NCI-H146 treated with DMSO at 0.1 percent for 48 hours (cell line): ENCODE results near the gene LIPG.
A peak's percentile ranks its signal among the peaks of the same experiment; 100 is the strongest.
"Not testable (repeated sequence)": the region's sequence is repeated elsewhere in the genome, so short reads cannot be mapped to it uniquely, and the experiment has no call there.

Experiments
- DNase-seq: peaks from one replicate; lab custom pipeline; 2025; ENCODE audit not compliant: unreplicated experiment; lab: John Stamatoyannopoulos, UW

Gene LIPG

DNA sequence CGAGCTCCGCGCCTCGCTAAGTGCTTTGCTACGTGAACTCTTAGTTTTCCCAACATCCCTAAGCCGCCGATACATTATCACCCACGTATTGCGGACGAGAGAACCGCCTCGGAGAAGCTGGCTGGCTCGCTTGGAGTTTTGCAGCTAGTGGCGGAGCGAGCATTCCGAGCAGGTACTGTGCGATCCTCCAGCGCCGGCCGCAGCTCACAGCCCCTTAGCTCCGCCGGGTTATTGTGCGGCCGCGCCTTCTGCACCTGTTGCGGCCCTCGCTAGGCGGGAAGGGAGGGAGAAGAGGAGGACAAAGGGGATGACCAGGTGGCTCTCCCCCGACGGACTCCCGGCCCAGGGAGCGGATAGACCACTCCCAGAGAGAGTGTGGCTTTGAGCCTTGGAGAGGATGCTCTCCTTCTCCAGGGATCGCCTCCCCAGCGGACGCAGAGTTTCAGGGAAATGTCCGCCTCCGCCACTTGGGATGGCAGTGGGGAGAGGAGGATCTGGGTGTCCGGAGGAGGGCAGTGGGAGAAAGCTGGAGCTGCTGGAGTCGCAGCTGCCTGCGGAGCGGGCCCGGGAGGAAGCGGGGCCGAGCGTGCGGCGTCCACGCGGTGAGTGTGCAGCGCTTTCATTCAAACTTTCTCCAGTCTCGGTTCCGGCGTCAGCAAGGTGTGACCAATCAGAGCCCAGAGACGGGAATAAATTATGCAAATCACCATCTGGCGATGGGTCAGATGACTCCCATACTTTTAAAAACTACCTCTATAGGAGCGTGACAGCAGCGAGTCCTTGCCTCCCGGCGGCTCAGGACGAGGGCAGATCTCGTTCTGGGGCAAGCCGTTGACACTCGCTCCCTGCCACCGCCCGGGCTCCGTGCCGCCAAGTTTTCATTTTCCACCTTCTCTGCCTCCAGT, at the start of gene LIPG:
TSS of gene LIPG (plus strand) at position 769 of the 905 bp plus-strand sequence. CDS start 252 bp downstream, outside the sequence.
- peak; percentile 98 for DNase-seq

- DNase-seq: not testable (repeated sequence)
Observed at GRCh38 chr18:49512876-49513275, 49.0 kb upstream of the LIPG start.

DNA sequence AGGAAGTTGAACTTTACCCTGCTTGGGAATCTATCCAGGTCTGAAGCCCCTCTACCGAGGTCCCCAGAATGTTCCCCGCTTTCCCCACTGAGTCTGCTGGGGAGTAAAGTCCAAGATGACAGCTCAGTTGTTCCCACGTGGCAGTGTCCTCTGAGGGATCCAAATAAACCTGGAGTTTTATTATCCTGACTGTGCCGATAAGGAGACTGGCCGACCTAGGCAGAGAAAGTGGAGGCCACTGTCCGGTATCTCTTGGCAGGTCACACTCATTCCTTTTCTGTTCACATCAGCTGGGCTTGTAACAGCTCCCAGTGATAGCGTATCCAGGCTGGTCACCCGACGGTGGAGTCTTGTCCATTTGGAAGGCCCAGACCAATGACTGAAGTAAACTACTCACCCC, 47.3 kb upstream of the LIPG start:
- DNase-seq: no peak

GRCh38 chr18:49515003-49515402, 46.9 kb upstream of the LIPG start:
- DNase-seq: not testable (repeated sequence)

DNA sequence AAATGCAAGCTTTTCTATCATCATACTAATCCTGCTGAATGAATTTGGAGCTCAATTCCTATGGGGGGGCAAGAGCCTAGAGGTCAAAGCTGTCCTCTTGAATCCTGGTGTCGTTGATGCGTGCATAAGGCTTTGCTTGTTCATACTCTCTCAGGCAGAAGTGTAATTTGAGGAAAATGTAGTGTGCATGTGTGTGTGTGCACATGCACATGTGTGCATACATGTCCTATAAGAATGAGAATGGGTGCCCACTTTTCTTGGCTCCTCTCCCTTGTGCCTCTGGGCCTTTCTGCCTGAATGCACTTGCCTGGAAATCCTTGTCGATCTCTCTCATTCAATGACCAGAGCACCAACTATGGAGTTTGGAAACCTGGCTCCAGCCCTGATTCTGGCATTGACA, 46.3 kb upstream of the LIPG start:
- DNase-seq: no peak

DNA sequence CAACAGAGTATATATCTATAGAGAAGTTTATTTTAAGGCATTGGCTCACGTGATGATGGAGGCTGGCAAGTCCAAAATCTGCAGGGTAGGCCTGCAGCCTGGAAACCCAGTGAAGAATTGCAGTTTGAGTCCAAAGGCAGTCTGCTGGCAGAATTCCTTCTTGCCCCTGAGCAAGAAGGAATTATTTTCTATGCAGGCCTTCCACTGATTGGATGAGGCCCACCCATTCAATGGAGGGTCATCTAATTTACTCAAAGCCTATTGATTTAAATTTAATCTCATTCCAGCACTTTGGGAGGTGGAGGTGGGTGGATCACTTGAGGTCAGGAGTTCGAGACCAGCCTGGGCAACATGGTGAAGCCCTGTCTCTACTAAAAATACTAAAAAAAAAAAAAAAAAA, 44.4 kb upstream of the LIPG start:
- DNase-seq: no peak

DNA sequence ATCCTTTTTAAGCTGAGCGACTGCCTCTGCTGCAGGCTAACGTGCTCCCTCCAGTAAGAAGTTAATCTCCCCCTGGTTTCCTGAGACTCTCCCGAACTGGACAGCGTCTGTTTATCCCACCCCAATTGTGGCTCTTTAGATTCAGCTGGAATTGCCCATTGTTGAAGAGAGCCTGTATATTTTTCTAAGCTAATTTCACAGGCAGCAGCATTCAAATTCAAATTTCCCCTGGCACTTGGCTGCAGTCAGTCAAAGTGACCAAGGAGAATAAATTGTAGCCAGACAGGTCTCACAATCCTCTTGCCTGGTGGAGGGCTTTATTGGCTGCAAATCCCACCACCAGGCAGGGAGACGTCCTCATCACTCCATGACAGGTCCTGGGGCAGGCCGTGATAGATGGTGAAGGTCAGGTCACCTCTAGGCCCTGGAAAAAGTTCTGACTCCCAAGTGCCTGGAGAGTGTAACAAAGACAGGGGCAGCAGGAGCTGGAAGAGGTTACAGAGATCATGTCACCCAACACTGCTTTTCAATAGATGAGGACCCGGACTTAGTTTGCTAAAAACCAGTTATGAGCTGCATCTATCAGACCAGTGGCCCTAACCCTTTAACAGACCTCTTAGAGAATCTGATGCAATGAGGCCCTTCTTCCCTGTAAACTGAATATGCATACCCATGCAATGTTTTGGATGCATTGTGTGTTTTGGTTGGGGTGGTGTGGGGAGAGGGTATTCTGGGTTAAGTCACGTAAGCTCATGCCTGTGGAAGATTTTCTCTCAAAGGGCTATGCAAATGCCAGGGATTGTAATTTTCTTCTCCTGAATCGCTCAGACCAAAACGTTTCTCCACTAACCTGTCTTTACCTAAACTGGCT, 42.5 kb upstream of the LIPG start:
- no peak for DNase-seq

DNA sequence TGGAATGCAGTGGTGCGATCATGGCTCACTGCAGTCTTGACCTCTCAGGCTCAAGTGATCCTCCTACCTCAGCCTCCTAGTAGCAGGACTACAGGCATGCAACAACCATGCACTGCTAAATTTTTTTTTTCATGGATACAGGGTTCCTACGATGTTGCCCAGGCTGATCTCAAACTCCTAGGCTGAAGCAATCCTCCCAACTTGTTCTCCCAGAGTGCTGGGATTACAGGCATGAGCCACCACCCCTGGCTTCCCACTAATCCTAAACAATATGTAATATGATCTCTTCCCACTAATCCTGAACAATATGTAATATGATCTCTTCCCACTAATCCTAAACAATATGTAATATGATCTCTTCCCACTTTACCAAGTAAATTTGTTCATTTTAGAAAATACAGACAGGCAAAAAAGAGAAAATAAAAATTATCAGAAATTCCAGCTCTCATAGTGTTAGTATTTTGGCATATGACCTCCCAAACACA, 41.2 kb upstream of the LIPG start:
- DNase-seq: peak; percentile 77

DNA sequence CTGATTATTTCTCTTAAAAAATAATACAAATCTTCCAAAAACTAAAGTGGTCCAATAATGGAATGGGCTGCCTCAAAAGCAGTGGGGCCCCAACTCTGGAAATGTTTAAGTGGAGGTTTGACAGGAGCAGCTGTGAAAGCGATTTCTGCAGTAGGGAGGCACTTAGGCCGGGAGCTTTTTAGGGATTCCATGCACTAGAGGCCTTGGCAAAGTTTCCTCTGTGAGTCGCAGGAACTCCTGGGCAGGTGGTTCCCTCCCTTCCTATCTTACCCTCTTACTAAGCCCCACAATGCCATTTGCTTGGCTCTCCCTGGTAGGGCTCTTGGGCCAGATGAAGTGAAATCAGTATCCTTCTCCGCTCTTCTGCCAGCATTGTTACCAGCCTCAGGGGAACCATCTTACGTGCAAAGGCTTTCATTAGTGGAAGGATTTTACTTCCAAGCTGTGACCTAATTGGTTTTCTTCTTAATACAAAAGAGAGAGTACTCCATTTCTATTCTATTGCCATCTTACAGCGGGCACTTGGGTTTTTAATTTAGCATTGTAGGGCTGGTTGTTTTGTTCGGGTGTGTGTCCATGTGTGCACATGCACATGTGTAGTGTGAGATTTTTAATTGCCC, 40.5 kb upstream of the LIPG start:
- DNase-seq: no peak

GRCh38 chr18:49523580-49524093, 38.2 kb upstream of the LIPG start:
- DNase-seq: not testable (repeated sequence)

DNA sequence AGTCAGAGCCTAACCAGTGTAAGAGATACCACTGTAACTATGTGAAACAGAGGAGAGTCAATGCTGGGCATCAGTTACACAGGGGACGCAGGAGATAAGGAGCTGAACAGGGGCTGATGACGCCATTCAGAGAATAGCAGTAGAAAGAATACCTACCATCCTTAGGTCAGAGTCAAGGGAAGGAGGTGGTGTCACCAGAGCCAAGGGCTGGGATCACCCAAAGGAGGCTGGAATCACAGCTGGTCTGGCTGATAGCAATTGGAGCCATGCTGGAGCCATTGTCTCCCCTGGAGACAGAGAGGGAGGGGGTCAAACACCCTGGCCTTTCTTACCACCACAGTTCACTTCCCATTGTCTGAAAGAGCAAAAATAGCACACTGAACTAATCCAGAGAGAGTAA, 37.5 kb upstream of the LIPG start:
- DNase-seq: peak; percentile 35

GRCh38 chr18:49524951-49525350, 36.9 kb upstream of the LIPG start:
- no peak for DNase-seq

- no peak for DNase-seq
Observed at GRCh38 chr18:49525981-49526380, 35.9 kb upstream of the LIPG start.

GRCh38 chr18:49527631-49528327, 34.1 kb upstream of the LIPG start:
- DNase-seq: peak; percentile 38

DNA sequence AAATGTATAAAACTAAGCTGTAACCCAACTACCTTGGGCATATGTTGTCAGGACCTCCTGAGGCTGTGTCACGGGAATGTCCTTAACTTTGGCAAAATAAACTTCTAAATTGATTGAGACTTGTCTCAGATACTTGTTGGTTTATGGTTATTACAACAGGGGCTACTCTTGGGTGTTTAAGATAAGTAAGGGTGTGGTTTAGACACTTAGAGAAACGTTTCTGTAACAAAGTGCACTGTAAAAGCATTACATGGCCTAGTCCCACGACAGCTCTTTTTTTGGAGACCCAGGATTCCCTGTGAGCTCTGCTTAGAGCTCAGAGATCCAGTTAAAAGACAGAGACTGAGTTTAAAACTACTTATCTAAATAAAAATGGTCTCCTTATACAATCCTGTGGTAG, 32.3 kb upstream of the LIPG start:
- DNase-seq: no peak

DNA sequence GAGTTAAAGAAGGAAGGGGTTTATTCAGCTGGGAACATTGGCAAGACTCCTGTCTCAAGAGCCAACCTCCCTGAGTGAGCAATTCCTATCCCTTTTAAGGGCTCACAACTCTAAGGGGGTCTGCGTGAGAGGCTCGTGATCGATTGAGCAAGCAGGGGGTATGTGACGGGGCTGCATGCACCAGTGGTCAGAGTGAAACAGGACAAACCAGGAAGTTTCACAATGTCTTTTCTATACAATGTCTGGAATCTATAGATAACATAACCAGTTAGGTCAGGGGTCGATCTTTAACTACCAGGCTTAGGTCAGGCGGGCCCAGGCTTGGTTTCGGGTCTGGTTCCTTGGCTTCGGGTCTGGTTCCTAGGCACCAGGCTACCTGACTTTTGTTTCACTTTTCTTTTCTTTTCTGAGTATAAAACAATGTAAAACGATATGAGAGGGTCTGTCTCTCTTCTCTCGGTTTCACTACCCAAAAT, 30.1 kb upstream of the LIPG start:
- DNase-seq: no peak

DNA sequence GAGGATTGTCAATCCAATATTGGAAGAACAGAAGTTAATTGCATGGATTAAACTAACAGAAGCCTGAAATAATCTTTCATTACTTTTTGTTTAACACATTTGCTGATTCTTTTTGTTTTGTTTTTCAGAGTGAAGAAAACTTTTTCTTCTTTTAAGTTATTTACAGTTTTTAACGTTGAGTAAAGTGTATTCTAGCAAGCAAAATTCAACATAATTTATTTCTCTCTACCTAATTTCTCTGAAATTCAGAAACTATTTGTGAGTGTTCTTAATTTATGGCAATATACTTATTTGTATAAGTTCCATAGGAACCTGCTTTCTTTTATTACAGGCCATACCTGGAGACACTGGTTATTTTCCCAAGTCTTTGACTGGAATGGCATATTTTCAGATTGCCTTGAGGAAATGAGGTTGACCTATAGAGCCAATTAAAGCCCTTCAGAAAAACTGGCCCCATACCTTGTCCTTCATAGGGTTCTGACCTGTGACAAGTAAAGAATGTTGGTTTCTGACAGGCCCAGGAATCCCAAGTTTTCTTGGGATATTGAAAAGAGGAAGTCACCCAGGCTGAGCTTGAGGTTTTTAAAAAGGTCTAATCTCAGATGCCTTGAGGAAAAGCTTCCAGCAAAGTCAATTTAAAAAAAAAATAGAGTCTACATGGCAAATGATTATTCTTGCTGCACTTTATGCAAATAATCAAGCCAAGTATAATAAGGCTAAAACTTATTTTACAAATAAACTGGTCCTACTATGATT, 26.8 kb upstream of the LIPG start:
- DNase-seq: no peak

- DNase-seq: no peak
Observed at GRCh38 chr18:49537232-49537896, 24.5 kb upstream of the LIPG start.

GRCh38 chr18:49544362-49544761, 17.5 kb upstream of the LIPG start:
- no peak for DNase-seq
